Thyroid gland (tissue), 4 donors: ENCODE measurements around the gene HHAT. TPM values are rescaled to one million over a fixed set of nuclear protein-coding genes. Genes with fewer than 3 reads are reported as not detected.

Experiments
- DNase-seq, 2 donors: peaks; one replicate each; pipeline ENCODE4 v3.0.0-alpha.2; 2019
- H3K27ac ChIP-seq, 3 donors: fragments of 200-600 bp; sonication (generic); 1 replicate in 2 of 3; 2 replicates in 1 of 3; pipeline ENCODE4 v1.5.1; 2016 to 2019; ENCODE audit warnings: mild to moderate bottlenecking in 1 of 3, moderate library complexity in 1 of 3
- H3K27me3 ChIP-seq: fragments of 200-600 bp; sonication (generic); one replicate; pipeline ENCODE4 v1.5.1; 2019
- H3K36me3 ChIP-seq, 2 donors: fragments of 200-600 bp; sonication (generic); one replicate each; pipeline ENCODE4 v1.5.1; 2016 to 2019
- H3K4me1 ChIP-seq, 2 donors: fragments of 200-600 bp; sonication (generic); one replicate each; pipeline ENCODE4 v1.5.1; 2017 to 2019
- H3K4me3 ChIP-seq, 3 donors: fragments of 200-600 bp; sonication (generic); replicated peaks in 1 of 3; 1 replicate in 2 of 3; 2 replicates in 1 of 3; pipeline ENCODE4 v1.5.1; 2016; ENCODE audit warnings: mild to moderate bottlenecking in 1 of 3
- H3K9me3 ChIP-seq: fragments of 200-600 bp; sonication (generic); one replicate; pipeline ENCODE4 v1.5.1; 2017
- POLR2A ChIP-seq, 2 donors: fragments of 450-650 bp; IDR thresholded peaks; one replicate each; pipeline ENCODE4 v1.6.1; 2017; ENCODE audit warnings: antibody characterized with exemption in 2 of 2, mild to moderate bottlenecking in 2 of 2, moderate library complexity in 1 of 2
- WGBS, 2 donors: methylation state at CpG; one replicate each; pipeline ENCODE4 v1.1.5; 2017; 5-methylcytosine and 5-hydroxymethylcytosine counted together
- intact Hi-C: fragments of 100-400 bp; cut with DNase I; formaldehyde crosslinking; loops from one replicate; pipeline ENCODE4 v1.15.1; 2023
- total RNA-seq, 4 donors: library from RNA; depleted of rRNA; stranded (reverse); fragments of >200 nt; gene quantifications; one replicate each; pipeline ENCODE4 v1.2.3, GENCODE V29; 2016
- TF ChIP-seq, protein P1 (sequence below), 6 experiments: fragments of 200-600 bp in 3 of 6; fragments of 450-650 bp in 3 of 6; sonication (generic) in 3 of 6; IDR thresholded peaks; one replicate each; pipeline ENCODE4 v1.5.1; 2016 to 2019; ENCODE audit warnings: antibody characterized with exemption in 6 of 6, mild to moderate bottlenecking in 2 of 6, inconsistent platforms in 1 of 6, moderate library complexity in 1 of 6

HHAT gene
- total RNA-seq, 4 donors from 2014 or later, result 7.9 to 15.9 (median 10.5) TPM

- Histone ChIP-seq H3K4me1 (no peaks in the 10 kb centered on the region), H3K4me3 (no peak overlapping the region), H3K9me3 (no peaks in the 10 kb centered on the region), H3K36me3 (no peaks in the 10 kb centered on the region), H3K27me3 (no peaks in the 10 kb centered on the region), H3K27ac (no peak overlapping the region)
- intact Hi-C loops, result no loop called here
- no peak for DNase-seq
- no peak for TF ChIP-seq POLR2A (IDR thresholded peaks at IDR 0.05)
- TF ChIP-seq, protein P1, sequence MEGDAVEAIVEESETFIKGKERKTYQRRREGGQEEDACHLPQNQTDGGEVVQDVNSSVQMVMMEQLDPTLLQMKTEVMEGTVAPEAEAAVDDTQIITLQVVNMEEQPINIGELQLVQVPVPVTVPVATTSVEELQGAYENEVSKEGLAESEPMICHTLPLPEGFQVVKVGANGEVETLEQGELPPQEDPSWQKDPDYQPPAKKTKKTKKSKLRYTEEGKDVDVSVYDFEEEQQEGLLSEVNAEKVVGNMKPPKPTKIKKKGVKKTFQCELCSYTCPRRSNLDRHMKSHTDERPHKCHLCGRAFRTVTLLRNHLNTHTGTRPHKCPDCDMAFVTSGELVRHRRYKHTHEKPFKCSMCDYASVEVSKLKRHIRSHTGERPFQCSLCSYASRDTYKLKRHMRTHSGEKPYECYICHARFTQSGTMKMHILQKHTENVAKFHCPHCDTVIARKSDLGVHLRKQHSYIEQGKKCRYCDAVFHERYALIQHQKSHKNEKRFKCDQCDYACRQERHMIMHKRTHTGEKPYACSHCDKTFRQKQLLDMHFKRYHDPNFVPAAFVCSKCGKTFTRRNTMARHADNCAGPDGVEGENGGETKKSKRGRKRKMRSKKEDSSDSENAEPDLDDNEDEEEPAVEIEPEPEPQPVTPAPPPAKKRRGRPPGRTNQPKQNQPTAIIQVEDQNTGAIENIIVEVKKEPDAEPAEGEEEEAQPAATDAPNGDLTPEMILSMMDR (IDR thresholded peaks at IDR 0.05), result no peak
- 80 to 86% methylated on average over 14 of the region's 14 CpGs for WGBS, 2 donors
These were observed 242.9 kb downstream of the HHAT start for GRCh38 chr1:210571356-210572284.

DNA sequence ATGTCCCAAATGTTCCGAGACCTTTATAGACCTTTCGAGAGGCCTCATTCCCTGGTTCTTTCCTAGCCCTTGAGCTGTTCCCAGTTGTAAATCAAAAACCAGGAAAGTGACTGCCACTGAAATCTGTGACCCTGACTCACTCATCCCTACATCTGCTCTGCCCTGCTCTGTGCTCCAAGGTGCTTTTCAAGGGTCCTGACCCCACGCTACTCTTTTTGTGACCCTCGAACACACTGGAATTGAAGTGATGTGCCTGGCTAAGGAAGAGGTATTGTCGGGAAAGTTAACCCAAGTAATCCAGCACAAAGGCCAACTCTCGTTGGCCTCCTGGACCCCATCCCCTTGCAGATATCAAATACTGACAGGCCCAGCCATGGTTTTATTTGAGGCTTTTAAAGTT, 244.4 kb downstream of the HHAT start:
- no peak overlapping the region for H3K4me3 ChIP-seq
- no peaks in the 10 kb centered on the region for H3K4me1 ChIP-seq
- DNase-seq, result no peak
- H3K27ac ChIP-seq, result no peak overlapping the region
- H3K27me3 ChIP-seq, result no peaks in the 10 kb centered on the region
- 93 to 95% methylated on average over 6 of the region's 6 CpGs for WGBS, 2 donors
- intact Hi-C loops, result no loop called here
- TF ChIP-seq, protein P1 (IDR thresholded peaks at IDR 0.05), result no peak
- no peak for TF ChIP-seq POLR2A (IDR thresholded peaks at IDR 0.05)
- no peaks in the 10 kb centered on the region for H3K9me3 ChIP-seq
- H3K36me3 ChIP-seq, result no peaks in the 10 kb centered on the region

GRCh38 chr1:210582205-210582970, 253.7 kb downstream of the HHAT start:
- WGBS, 2 donors, result 70 to 76% methylated on average over 10 of the region's 10 CpGs
- TF ChIP-seq, protein P1 (IDR thresholded peaks at IDR 0.05), result no peak
- no peak for TF ChIP-seq POLR2A (IDR thresholded peaks at IDR 0.05)
- no peak for DNase-seq
- no peaks in the 10 kb centered on the region for H3K36me3 ChIP-seq
- no peaks in the 10 kb centered on the region for H3K4me1 ChIP-seq
- no peak overlapping the region for H3K27ac ChIP-seq
- H3K4me3 ChIP-seq, result no peak overlapping the region
- intact Hi-C loops, result loop anchor here (5.0 to 10.0 kb wide), 2 partner anchors 370 to 552 kb away; partner anchors contain the start of gene KCNH1
- no peaks in the 10 kb centered on the region for H3K9me3 ChIP-seq
- H3K27me3 ChIP-seq, result no peaks in the 10 kb centered on the region

GRCh38 chr1:210584439-210585113, 255.9 kb downstream of the HHAT start:
- DNase-seq, result peak; percentile 91 to 93
- Histone ChIP-seq H3K36me3 (no peaks in the 10 kb centered on the region), H3K27ac (no peak overlapping the region), H3K9me3 (no peaks in the 10 kb centered on the region), H3K4me3 (no peak overlapping the region), H3K27me3 (no peaks in the 10 kb centered on the region), H3K4me1 (no peaks in the 10 kb centered on the region)
- intact Hi-C loops, result loop anchor here (5.0 to 10.0 kb wide), 2 partner anchors 368 to 550 kb away; partner anchors contain the start of gene KCNH1
- 15 to 19% methylated on average over 3 of the region's 3 CpGs for WGBS, 2 donors
- TF ChIP-seq, protein P1 (IDR thresholded peaks at IDR 0.05), result peak in 5 of 6 experiments; percentile 53 to 94 (median 69)
- no peak for TF ChIP-seq POLR2A (IDR thresholded peaks at IDR 0.05)
